ENCODE measurements around the gene PHYKPL.

Gene PHYKPL

GRCh38 chr5:178222292-178222691 lies 10.3 kb downstream of the PHYKPL start:
- DNase-seq = no peak

- no peak for DNase-seq
Observed at GRCh38 chr5:178221853-178222252, 10.7 kb downstream of the PHYKPL start.

DNA sequence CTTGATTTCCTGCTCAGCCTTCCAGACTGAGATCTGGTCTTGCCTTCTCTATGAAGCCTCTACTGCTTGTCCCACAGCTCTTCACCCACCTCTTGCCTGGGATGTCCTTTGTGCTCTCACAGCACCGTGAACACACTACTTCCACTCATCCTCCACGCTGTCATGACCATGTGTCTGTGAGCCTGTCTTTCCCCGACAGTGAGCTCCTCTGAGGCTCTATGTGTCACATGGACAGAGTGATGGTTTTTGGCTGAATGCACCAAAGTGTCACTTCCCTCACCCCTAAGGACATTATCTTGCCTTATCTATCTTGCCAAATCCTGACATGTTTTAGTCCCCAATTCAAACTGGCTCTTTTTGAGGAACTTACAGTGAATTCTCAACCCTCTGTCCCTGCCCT lies 11.3 kb downstream of the PHYKPL start:
- no peak for DNase-seq

GRCh38 chr5:178218827-178219226 lies 13.8 kb downstream of the PHYKPL start:
- DNase-seq = no peak

DNA sequence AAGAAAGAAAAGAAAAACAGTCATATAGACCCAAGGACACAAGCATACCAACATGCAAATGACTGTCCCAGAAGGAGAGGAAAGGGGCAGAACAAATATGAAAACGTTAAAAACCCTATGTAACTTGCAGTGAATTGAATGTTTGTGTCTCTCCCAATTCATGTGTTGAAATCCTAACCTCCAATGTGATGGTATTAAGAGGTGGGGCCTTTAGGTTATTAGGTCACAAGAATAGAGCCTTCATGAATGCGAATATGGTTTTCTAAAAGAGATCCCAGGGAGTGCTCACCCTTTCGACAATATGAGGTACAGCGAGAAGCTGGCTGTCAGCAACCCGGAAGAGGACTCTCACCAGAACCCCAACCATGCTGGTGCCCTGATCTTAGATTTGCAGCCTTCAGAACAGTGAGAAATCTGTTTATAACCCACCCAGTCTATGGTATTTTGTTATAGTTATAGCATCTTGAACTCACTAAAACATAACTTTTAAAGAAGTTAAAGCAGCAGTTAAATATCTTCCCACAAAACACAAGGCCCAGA lies 14.3 kb downstream of the PHYKPL start:
- DNase-seq = no peak

GRCh38 chr5:178216779-178217178 lies 15.8 kb downstream of the PHYKPL start:
- DNase-seq = no peak

DNA sequence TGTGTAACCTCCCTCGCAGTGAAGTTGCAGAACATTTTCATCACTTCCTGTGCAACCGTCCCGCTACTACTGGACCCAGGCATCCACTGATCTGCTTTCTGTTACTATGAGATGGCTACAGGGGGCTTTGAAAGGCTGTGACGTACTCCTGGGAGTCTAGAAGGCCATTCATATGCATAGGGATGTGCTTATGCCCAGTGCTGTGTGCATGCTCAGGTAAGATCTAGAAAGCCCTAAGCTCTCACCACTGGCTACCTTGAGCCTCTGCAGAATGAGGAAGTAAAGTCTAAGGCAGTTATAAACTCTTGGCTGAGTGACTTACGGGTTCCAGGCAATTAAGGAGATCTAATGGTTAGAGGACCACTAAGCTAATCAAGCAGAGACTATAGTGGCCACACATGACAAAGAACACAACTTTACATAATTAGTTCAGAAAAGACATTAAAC lies 16.5 kb downstream of the PHYKPL start:
- DNase-seq = no peak

DNA sequence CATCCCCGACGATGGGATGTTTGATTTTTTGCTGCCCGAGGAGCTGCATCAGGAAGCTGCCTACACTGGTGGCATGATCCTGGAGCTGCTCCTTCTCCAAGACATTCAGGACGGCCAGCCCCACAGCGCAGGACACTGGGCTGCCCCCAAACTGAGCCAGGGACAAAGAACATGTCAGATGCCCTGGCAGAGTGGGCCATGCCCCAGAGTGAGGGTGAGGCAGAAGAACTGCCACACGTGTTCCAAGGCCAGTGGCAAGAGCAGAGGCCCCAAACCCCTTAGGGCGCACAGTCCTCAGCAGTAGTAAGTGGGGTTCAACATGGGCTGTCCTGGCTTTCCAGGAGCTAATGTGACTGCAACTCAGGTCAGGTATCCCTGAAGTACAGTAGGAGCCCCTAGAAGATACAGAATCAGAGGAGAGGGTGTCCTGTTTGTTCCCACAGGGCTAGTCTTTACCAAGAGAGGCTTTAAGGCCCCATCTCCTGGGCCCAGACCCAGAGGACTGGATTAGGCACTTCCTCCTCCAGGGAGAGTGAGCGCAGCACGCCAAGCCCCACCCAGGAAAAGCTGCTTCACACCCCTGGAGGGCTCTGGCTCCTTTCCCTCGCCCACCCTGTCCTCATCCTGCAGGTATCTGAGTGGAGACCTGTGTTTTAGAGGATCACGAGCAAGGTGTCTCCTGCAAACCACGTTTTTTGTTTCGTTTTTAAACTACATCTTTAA lies 17.2 kb downstream of the PHYKPL start:
- no peak for DNase-seq

DNA sequence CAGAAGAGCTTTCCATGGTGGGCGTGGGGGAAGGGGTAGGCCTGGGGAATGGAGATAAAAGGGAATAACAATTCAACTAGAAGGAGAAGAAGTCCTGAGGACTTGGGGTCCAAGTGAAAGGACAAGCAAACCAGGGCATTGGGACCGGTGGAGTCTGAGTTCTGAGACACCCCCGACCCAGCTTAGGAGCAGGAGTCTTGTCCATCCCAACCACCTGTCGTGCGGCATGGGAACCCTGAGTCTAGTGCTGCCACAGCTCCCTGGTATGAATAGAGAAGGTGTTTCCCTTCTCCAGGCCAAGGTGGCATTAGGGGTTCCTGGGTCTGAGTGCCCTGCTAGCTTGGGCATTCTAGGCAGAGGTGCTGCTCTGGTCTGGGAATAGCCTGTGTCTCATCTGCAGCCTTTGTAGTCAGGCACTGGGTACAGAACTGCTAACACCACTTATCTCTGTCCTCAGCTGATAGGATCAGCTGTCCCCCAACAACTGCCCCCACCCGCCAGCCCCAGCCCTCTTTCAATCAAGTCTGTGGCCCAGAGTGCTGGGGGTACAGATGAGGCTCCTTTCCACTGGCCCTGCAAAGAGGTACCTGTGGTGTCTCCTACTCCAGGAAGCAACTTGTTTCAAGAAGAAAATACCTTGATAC lies 18.3 kb downstream of the PHYKPL start:
- no peak for DNase-seq

GRCh38 chr5:178213748-178214151 lies 18.9 kb downstream of the PHYKPL start:
- no peak for DNase-seq

DNA sequence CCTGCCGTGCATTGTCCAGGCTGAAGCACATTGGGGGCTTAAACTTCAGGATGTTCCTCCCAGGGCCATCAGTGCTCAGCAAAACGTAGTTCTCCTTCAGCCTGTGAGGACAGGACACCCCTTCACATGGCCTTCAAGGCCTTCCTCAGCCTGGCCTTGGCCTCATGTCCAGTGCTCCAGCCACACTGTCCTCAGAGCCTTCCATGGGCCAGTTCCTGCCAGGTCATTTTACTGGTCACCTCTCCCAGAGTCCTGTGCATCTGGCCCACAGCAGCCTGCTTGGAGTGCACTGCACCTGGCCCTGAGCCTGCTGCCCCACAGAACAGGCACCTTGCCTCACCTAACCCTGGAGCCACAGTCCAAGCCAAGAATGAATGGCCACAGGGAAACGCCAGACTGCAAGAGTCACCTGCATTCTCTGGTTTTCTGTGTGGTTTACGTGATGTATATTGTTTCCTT lies 19.6 kb downstream of the PHYKPL start:
- no peak for DNase-seq

- DNase-seq = no peak
Observed at GRCh38 chr5:178212241-178213002, 20.2 kb downstream of the PHYKPL start.

GRCh38 chr5:178211095-178212048 lies 21.2 kb downstream of the PHYKPL start:
- no peak for DNase-seq

GRCh38 chr5:178210686-178211085 lies 21.9 kb downstream of the PHYKPL start:
- no peak for DNase-seq

DNA sequence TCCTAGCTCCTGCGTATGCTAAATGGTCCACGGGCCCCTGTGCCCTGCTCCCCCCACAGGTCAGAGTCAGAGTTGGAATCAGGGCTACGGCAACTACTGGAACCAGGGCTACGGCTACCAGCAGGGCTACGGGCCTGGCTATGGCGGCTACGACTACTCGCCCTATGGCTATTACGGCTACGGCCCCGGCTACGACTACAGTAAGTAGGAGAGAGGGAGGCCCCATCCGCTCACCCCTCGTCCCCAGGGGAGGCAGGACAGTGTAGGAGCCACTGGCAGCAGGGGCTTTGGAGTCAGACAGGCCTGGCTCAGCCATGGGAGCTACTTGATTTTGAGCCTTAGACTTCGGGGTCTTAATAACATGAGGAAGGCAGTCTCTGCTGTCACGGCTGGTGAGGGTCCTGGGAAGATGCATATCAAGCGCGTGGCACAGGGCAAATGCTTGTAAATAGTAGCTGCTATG lies 22.5 kb downstream of the PHYKPL start:
- DNase-seq = no peak

DNA sequence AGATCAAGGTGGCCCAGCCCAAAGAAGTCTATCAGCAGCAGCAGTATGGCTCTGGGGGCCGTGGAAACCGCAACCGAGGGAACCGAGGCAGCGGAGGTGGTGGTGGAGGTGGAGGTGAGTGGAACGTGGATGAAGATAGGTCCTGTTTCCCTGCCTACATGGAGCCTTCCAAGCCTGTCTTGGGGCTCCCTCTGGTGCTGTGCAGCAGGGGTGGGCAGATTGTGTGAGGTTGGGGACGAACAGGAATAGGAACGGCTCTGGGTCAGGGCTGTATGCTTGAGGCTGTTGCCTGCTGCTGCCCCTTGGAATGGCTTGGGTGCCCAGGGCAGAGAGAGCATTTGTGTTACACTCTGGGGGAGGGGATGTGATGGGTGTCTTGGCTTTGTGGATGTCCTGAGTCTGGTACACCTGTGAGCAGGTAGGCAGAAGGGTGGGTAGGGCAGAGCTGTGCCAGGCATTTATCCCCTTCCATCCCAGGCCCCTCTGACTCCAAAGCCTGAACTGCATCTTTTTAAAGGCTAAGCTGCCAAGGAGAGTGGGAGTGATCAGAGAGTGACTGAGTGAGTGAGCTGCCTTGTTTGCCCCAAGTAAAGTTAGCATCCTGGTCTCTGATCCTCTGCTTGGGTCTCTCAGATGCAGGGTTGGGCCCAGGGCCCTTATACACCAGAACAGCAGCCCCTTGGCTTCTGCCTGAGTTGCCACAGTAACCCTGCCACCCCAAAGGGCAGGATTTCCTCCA lies 23.1 kb downstream of the PHYKPL start:
- DNase-seq = peak; percentile 60

DNA sequence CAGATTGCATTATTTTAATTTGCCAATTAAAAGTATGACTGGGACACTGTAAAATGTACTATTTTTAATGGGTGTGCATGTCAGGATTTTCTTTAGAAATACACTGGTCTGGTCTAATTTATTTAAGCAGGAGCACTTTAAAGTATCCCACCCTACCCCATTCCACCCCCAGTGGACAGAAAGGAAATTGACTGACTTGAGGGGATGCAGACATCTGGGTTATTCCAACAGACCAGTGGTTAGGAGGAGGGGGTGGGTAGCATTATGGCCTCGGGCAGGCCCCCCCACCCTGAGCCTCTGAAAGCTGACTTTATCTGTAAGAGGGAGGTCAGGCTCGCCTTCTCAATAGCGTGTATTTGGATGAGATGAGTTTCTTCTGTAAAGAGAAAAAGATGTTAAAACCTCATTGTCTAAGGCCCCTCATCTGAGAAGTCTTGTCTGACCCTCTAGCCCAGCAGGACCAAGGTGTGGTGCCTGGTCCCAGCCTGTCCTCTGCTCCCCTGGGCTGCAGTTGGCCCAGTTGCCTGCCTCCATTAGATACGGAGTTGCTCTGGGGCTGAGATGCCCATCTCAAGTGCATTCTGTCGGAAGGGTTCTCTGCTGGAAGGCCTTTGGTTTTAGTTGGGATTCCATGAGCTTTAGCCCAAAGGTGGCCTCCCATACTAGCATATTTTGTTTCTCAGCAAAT lies 23.9 kb downstream of the PHYKPL start:
- DNase-seq = peak; percentile 53

DNA sequence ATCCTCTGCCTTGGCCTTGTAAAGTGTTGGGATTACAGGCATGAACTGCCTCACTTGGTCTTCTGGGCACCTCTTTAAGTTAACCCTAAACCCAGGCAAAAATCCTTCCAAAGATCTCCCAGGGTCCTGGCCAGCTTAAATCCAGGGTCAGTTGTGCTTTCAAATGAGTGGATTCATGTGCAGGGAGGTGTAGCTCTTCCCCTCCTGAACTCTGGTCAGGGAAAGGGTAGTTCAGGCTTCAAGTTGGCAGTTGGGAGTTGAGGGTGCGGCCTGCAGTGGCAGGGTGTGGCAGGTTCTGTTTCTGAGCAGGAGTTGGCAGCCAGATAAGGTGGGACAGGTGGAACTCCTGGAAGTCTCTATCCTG lies 24.7 kb downstream of the PHYKPL start:
- DNase-seq = peak; percentile 56

DNA sequence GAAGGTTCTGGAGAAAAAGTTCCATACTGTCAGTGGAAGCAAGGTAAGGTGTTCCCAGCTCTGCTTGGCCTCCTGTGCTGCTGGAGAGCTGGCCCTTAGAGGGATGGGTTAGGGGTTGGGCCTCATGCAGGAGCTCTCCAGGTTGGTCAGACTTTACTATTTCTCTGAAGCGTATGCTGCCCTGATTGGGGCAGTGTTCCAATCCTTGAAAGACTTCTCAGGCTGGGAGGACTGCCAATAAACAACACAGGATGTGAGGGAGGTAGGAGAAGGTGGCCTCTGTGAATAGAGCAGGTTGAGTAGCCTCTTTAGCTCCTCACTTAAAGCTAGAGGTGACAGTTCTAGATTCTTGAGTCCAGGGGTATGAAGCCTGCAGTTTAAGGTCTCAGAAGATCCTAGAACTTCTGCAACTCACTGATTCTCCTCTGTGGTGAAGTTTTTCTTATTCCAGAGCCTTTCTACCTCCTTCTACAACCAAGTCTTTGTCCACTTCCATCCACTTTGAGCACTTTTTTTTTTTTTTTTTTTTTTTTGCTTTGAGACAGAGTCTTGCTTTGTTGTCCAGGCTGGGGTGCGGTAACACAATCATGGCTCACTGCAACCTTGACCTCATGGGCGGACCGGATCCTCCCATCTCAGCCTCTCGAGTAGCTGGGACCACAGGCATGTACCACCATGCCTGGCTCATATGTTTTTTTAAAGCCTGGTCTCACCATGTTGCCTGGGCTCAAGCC lies 25.3 kb downstream of the PHYKPL start:
- DNase-seq = peak; percentile 57
